Measurements from ENCODE around the gene CNTNAP2.

Gene CNTNAP2

DNA sequence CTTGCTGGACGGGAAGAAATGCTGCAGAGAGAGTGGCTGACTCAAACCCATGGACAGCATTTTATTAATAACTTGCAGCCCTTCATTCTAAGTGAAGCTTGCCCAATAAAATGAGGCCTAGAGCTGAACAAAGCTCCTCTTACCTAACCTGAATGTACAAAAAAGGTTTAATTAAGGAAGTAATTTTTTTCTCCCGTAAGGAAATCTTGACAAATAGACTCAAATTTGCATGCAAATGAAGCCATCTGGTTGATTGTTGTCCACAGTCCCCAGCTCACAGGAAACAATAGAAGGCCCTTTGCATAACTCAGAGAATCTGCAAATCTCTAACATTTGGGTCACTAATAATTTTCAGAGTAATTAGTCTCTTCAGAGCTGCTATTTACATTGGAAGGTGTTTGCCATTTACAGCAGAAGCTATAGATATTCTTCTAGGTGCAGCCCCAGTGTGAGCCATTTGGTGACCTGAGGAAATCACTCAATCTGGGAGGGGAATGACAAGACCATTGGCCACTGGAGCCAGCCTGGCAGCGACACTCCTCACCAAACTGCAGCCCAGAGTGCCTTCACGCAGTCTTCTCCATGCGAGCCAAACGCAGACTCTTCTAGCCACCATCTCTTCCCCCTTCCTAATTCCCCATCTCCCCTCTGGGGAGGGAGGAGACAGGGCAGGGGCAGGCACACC is 1991.0 kb downstream of the CNTNAP2 start:
- no peak for DNase-seq (ENCODE audit: low spot score)

GRCh38 chr7:148108381-148108780 is 1991.8 kb downstream of the CNTNAP2 start:
- no peak for DNase-seq (ENCODE audit: low spot score)

DNA sequence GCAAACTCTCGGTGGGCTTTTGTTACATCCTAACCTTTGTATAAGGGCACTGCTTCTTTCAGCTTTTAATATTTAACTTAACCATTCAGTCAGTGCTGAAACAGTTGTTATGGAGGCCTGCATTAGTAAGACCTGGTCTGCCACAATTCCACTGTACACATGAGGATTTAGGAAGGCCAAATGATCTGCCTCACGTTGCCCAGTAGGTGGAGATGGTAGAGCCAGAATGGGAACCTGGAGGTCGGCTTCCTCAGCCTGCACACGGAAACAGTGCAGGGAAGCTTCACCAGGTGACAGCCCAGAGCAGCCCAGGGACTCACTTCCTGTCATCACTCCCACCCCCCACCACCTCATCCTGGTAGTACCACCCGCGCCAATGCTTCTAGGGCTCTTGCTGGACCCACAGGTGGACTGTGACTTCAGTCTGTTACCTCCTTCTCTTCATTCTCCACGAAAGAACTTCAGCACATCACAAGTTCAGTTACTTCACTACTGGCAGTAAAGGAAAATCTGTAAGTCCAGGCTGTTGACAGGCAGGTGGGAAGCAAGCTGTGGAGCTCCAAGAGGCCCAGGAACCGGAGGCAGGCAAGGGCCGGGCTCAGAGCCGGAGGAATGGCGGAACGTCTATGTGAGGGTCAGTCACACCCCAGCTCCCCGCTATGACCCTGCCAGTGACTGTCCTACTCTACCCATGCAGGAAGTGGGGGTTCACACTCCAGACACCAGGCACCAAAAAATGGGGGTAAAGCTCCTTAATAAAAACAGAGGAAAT is 1993.7 kb downstream of the CNTNAP2 start:
- no peak for DNase-seq (ENCODE audit: low spot score)

- no peak for DNase-seq (ENCODE audit: low spot score)
These were observed 1998.2 kb downstream of the CNTNAP2 start for GRCh38 chr7:148114804-148115203.

GRCh38 chr7:148115308-148115707 is 1998.7 kb downstream of the CNTNAP2 start:
- no peak for DNase-seq (ENCODE audit: low spot score)

DNA sequence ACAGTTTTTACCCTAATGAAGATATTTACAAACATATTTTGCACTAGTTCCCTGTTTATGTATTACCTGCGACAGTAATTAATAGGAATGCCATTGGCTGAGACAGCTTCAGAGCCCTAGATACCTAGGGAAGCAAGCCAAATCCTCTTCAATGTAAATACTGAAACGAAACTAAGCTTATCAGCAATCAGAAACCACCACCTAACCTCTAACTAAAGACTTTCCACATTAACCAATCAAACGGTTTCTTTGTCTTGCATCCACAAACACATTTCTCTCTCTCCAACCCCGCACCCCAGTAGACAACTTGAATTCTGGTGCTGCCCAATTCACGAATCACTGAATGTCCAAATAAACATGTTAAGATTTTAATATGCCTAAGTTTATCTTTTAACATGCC is 1999.6 kb downstream of the CNTNAP2 start:
- DNase-seq (ENCODE audit: low spot score): no peak

GRCh38 chr7:148116829-148117403 is 2000.3 kb downstream of the CNTNAP2 start:
- no peak for DNase-seq (ENCODE audit: low spot score)

DNA sequence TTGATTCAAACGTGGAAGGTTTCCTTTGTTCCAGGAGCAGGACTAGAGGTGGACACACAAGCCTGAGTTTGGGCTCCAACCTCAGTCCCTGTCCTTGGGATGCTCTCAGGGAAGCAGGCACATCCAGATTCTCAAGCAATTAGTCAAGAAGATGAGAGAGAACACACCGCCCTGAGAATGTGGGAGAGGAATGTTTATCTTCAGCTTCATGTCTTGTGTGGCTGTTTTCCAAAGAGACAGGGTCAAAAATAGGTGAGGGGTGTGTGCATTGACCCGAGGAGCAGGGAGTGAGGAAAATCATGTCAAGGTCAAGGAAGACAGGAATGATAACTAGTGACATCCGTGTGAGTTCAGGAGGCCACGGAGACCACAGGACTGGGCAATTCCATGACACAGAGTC is 2001.8 kb downstream of the CNTNAP2 start:
- DNase-seq (ENCODE audit: low spot score): no peak

DNA sequence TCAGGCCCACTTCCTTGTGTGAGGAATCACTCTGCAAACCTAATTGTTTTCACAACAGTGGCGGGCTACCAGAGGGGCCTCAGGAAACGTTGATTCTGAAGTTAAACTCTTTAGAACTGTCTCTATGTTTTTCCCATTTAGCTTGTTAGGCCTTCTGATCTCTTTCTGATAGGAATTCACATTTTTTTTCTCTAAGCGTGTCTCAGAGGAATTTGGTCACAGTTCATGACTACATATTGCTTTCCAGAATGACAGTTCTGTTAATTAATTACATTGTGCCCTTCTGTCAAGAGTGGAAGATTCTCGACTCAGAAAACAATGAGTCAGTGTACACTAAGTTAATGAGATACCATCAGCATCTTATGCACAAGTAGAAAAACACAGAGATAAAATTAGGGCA is 2004.8 kb downstream of the CNTNAP2 start:
- no peak for DNase-seq (ENCODE audit: low spot score)

- no peak for DNase-seq (ENCODE audit: low spot score)
These were observed 2005.2 kb downstream of the CNTNAP2 start for GRCh38 chr7:148121847-148122246.

GRCh38 chr7:148124477-148124876 is 2007.9 kb downstream of the CNTNAP2 start:
- DNase-seq (ENCODE audit: low spot score): no peak

- no peak for DNase-seq (ENCODE audit: low spot score)
These were observed 2010.8 kb downstream of the CNTNAP2 start for GRCh38 chr7:148127374-148127773.

- no peak for DNase-seq (ENCODE audit: low spot score)
These were observed 2012.4 kb downstream of the CNTNAP2 start for GRCh38 chr7:148129023-148129422.

GRCh38 chr7:148135116-148135515 is 2018.5 kb downstream of the CNTNAP2 start:
- no peak for DNase-seq (ENCODE audit: low spot score)

- DNase-seq (ENCODE audit: low spot score): no peak
These were observed 2019.4 kb downstream of the CNTNAP2 start for GRCh38 chr7:148135997-148136396.

GRCh38 chr7:148142660-148143248 is 2026.2 kb downstream of the CNTNAP2 start:
- DNase-seq (ENCODE audit: low spot score): peak; percentile 3

DNA sequence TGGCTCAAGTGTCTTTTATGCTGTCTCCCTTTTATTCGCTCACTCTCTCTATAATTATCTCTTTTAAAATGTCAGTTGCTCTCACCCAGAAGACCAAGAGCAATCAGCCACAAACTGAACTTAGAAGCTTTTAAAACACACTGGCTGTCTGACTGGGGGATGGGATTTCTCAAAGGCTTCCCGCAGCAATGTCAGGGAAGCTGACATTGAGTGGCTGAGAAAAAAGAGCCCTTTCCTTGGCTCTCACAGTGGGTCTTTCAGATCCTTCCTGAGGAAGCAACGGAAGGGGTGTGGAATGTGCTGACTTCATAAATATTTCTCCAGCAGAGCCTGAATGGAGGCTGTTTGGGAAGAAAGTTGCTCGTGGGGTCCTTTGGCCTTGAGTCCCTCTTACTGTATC is 2028.2 kb downstream of the CNTNAP2 start:
- DNase-seq (ENCODE audit: low spot score): no peak

DNA sequence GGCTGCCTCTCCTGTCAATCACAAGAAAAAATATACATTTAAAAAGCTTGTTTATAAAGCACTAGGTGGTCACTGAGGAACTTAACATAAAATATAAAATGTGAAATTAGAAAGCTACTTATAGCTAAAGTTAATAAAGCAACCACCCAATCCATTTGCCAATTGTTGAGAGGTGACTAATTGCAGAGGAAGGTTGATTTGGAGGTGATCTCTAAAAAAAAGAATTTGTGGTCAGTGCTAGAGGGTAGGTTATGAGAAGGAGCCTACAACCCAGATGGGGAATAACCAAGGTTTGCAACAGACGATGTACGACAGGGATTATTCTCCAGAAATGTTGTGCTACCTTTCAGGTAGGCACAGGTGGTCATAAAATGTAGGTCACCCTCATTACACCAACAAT is 2029.7 kb downstream of the CNTNAP2 start:
- DNase-seq (ENCODE audit: low spot score): no peak

GRCh38 chr7:148147438-148147837 is 2030.8 kb downstream of the CNTNAP2 start:
- no peak for DNase-seq (ENCODE audit: low spot score)

DNA sequence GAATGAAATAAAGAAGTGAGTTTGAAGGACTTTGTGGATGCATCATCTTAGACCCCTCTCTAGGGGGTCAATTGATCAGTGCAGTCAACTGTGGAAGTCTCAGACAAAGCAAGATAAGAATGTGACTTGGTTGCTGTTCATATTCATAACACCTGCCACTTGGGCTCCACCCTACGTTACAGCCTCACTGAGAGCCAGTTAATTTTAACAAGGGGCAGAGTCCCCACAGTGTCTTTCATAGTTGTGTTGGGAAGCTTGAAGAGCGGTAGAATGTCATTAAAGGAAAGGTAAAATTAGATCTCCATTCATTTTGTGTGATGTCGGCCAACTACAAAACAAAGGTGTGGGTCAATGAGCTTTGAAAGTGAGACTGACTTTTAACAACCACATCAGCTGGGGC is 2031.9 kb downstream of the CNTNAP2 start:
- DNase-seq (ENCODE audit: low spot score): no peak

GRCh38 chr7:148149730-148150129 is 2033.1 kb downstream of the CNTNAP2 start:
- no peak for DNase-seq (ENCODE audit: low spot score)

DNA sequence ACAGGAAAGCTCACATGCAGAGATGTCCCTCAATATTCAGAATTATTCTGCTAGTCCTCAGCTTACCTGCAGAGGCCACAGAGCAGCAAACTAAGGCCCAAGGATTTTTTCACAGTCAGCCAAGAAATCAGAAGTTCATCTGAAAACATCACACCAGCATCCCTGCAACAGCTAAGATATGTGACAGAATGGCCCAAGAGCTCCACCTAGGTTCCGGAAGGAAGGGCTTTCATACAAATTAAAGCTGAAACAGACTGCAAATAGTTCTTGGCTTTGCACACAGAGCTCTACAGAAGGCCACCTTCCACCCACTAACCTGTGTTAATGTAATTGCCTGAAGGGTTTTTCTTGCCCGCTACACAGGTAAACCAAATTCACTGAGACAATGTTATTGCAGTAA is 2035.2 kb downstream of the CNTNAP2 start:
- no peak for DNase-seq (ENCODE audit: low spot score)

Data from AG08395 (cell line).